ENCODE data around the gene RFX2. TPM values are rescaled to one million over a fixed set of nuclear protein-coding genes. Genes with fewer than 3 reads are reported as not detected.

The RFX2 gene
- total and polyA plus RNA-seq, 9 of the 15 experiments (the other 6 are each of a cell fraction or from before 2014, with no cell fraction given), result 3.6 to 18.7 (median 8.7) TPM

GRCh38 chr19:6060600-6061375 lies 49.5 kb downstream of the RFX2 start (continued):
- TF ChIP-seq ZNF644 (tag; IDR thresholded peaks at IDR 0.05; ENCODE audit: low read depth), result peak; percentile 61; the same call in 1 of the 2 replicates
- TF ChIP-seq STAT5A (IDR thresholded peaks at IDR 0.05; ENCODE audit: borderline replicate concordance, low read length), result peak; percentile 48; the same call in 1 of the 2 replicates
- peak; percentile 4; the same call in 1 of the 2 replicates for TF ChIP-seq E2F3 (CRISPR knock-in tag; IDR thresholded peaks at IDR 0.05)
- TF ChIP-seq ZNF124 (CRISPR knock-in tag; IDR thresholded peaks at IDR 0.05), result 0 out of 2 replicates have a peak, but pooled peaks have one; percentile 51
- TF ChIP-seq FOSL1 (tag; conservative IDR thresholded peaks at IDR 0.05), result peak; percentile 99
- TF ChIP-seq SRSF9 (IDR thresholded peaks at IDR 0.05; ENCODE audit: borderline replicate concordance, low read depth, low read length), result no peak
- TF ChIP-seq NUFIP1 (IDR thresholded peaks at IDR 0.05; ENCODE audit: partially characterized antibody), result peak; percentile 33
- TF ChIP-seq CC2D1A (IDR thresholded peaks at IDR 0.05), result peak; percentile 67; the same call in 1 of the 2 replicates
- TF ChIP-seq L3MBTL2 (IDR thresholded peaks at IDR 0.05), result peak; percentile 98
- TF ChIP-seq MAFF (IDR thresholded peaks at IDR 0.05; ENCODE audit: low read length), result peak; percentile 12; the same call in 1 of the 2 replicates
- peak; percentile 93 for TF ChIP-seq BCOR (IDR thresholded peaks at IDR 0.05)
- no peak for TF ChIP-seq ZNF518B (CRISPR knock-in tag; IDR thresholded peaks at IDR 0.05)
- 0 out of 4 replicates have a peak, but pooled peaks of 1 of the 2 experiments have one; percentile 62 for TF ChIP-seq KDM4B (IDR thresholded peaks at IDR 0.05; ENCODE audit: borderline replicate concordance in 2 of 2, low read depth in 1 of 2)
- TF ChIP-seq POLR2B (IDR thresholded peaks at IDR 0.05; ENCODE audit: low read depth, partially characterized antibody), result peak; percentile 13
- TF ChIP-seq ZNF589 (CRISPR knock-in tag; IDR thresholded peaks at IDR 0.05; ENCODE audit: low read depth), result peak; percentile 95
- TF ChIP-seq TCF15 (CRISPR knock-in tag; IDR thresholded peaks at IDR 0.05), result no peak
- TF ChIP-seq ZNF263 (CRISPR knock-in tag; IDR thresholded peaks at IDR 0.05; ENCODE audit: borderline replicate concordance), result peak; percentile 74
- no peak for TF ChIP-seq ZNF551 (CRISPR knock-in tag; IDR thresholded peaks at IDR 0.05)
- TF ChIP-seq ZFP30 (CRISPR knock-in tag; IDR thresholded peaks at IDR 0.05; ENCODE audit: borderline replicate concordance), result no peak
- TF ChIP-seq FOXJ2 (tag; IDR thresholded peaks at IDR 0.05), result peak; percentile 85
- peak; percentile 51; the same call in 1 of the 2 replicates for TF ChIP-seq OTX1 (CRISPR knock-in tag; IDR thresholded peaks at IDR 0.05)
- TF ChIP-seq RFX5 (IDR thresholded peaks at IDR 0.05; ENCODE audit: low read depth, low read length), result no peak
- TF ChIP-seq KDM1A (IDR thresholded peaks at IDR 0.05), result peak; percentile 80 to 81
- peak; percentile 79 to 90 for TF ChIP-seq E2F6 (IDR thresholded peaks at IDR 0.05; ENCODE audit: borderline replicate concordance in 1 of 2, extremely low read depth in 1 of 2, insufficient read depth in 1 of 2, insufficient read length in 1 of 2, low read depth in 1 of 2, low read length in 1 of 2, poor library complexity in 1 of 2, severe bottlenecking in 1 of 2)
